GM12874 (cell line): ENCODE data around the gene FREM3.

Experiments used
- CTCF ChIP-seq: IDR thresholded peaks from 2 replicates; pipeline ENCODE4 v1.5.1; 2011; ENCODE audit warnings: low read depth, mild to moderate bottlenecking, control low read depth, low read length, moderate library complexity; ENCODE audit not compliant: insufficient read depth

The FREM3 gene

GRCh38 chr4:143581331-143581946 lies 119.0 kb downstream of the FREM3 start:
- no peak for TF ChIP-seq CTCF

GRCh38 chr4:143575331-143575730 lies 125.1 kb downstream of the FREM3 start:
- TF ChIP-seq CTCF, result no peak

- no peak for TF ChIP-seq CTCF
Measured at GRCh38 chr4:143564472-143564871, 136.0 kb downstream of the FREM3 start.

GRCh38 chr4:143559757-143560147 lies 140.7 kb downstream of the FREM3 start:
- no peak for TF ChIP-seq CTCF

- TF ChIP-seq CTCF, result peak; percentile 64
Measured at GRCh38 chr4:143558823-143559756, 141.4 kb downstream of the FREM3 start.

GRCh38 chr4:143558286-143558685 lies 142.2 kb downstream of the FREM3 start:
- TF ChIP-seq CTCF, result no peak

GRCh38 chr4:143555676-143556075 lies 144.8 kb downstream of the FREM3 start:
- no peak for TF ChIP-seq CTCF
